Aorta (tissue), 5 donors: Measurements from ENCODE around the gene PTPN7. TPM values are rescaled to one million over a fixed set of nuclear protein-coding genes. Genes with fewer than 3 reads are reported as not detected.

Source experiments
- ATAC-seq: fragments of 200-7000 bp; cut with Tn5 transposase; one replicate; pipeline ENCODE4 v1.9.1; 2022; ENCODE audit warnings: moderate library complexity; ENCODE audit not compliant: low FRiP score
- DNase-seq, 2 donors: peaks; one replicate each; pipeline ENCODE4 v3.0.0-alpha.2; 2020
- H3K27ac ChIP-seq, 2 donors: one replicate each; pipeline ENCODE4 v1.5.1; 2013; ENCODE audit warnings: low read length in 2 of 2, mild to moderate bottlenecking in 2 of 2, moderate library complexity in 2 of 2, control low read depth in 1 of 2, inconsistent platforms in 1 of 2, low read depth in 1 of 2
- H3K27me3 ChIP-seq, 2 donors: one replicate each; pipeline ENCODE4 v1.6.1; 2013; ENCODE audit warnings: control low read depth in 1 of 2, low read length in 1 of 2, mild to moderate bottlenecking in 1 of 2, moderate library complexity in 1 of 2; ENCODE audit not compliant: insufficient read depth in 2 of 2, control insufficient read depth in 1 of 2
- H3K36me3 ChIP-seq, 2 donors: one replicate each; pipeline ENCODE4 v1.6.1; 2013; ENCODE audit warnings: control low read depth in 1 of 2, low read length in 1 of 2, mild to moderate bottlenecking in 1 of 2; ENCODE audit not compliant: insufficient read depth in 2 of 2, control insufficient read depth in 1 of 2
- H3K4me1 ChIP-seq, 2 donors: one replicate each; pipeline ENCODE4 v1.6.1; 2013; ENCODE audit warnings: low read length in 2 of 2, control low read depth in 1 of 2, mild to moderate bottlenecking in 1 of 2, moderate library complexity in 1 of 2; ENCODE audit not compliant: insufficient read depth in 2 of 2, control insufficient read depth in 1 of 2
- H3K4me3 ChIP-seq, 2 donors: one replicate each; pipeline ENCODE4 v1.5.1; 2013; ENCODE audit warnings: low read length in 2 of 2, control low read depth in 1 of 2, mild to moderate bottlenecking in 1 of 2
- H3K9me3 ChIP-seq: one replicate; pipeline ENCODE4 v1.6.1; 2013; ENCODE audit warnings: mild to moderate bottlenecking, low read length; ENCODE audit not compliant: control insufficient read depth
- WGBS, 2 donors: extraction: QIAGEN DNeasy Blood & Tissue Kit; methylation state at CpG; one replicate each; pipeline ENCODE4 v1.1.7; 2013; 5-methylcytosine and 5-hydroxymethylcytosine counted together
- intact Hi-C, 2 donors: fragments of 100-400 bp; cut with DNase I; formaldehyde crosslinking; loops; one replicate each; pipeline versions ENCODE4 v1.14.2 to v1.15.0; 2022
- polyA plus RNA-seq, 2 donors: library from polyadenylated mRNA; stranded (reverse); fragments of 200-250 nt; gene quantifications; one replicate each; pipeline ENCODE4 v1.2.3, GENCODE V29; 2013
- total RNA-seq, 2 donors: library from RNA; stranded (reverse); fragmentation: NEBNext Ultra II Directional; extraction: Animal tissue kit (Norgen Biotek cat#: 25700); gene quantifications; one replicate each; pipeline ENCODE4 v1.2.1, GENCODE V29; 2021
- donor health status: healthy with polysubstance abuse.
- donor health status: Bipolar disorder and iron deficiency.
- donor health status: DM: no; HTN: no; CAD: no.
- donor health status: DM: no; HTN: no; CAD: no.
- donor health status: DM: yes; HTN: yes; CAD: no.

Gene PTPN7
- total and polyA plus RNA-seq, 4 donors, result 0.33 to 5.7 (median 3.4) TPM

DNA sequence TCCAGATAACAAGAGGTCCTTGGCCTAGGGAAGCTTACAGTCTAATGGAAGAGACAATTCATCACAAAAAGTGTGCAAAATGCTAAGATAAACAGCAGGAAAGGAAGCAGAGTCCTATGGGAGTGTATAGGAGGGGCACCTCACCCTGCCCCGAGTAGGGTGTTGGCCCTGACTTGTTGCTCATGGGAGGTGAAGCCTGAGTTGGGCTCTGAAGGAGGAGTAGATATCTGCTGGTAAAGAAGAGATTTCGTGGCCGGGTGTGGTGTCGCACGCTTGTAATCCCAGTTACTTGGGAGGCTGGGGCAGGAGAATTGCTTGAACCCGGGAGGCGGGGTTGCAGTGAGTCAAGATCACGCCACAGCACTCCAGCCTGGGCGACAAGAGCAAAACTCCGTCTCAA is 56.3 kb downstream of the PTPN7 start:
- H3K27me3 ChIP-seq, result no peaks in the 10 kb centered on the region
- DNase-seq, result no peak
- no peak overlapping the region for H3K4me3 ChIP-seq
- WGBS, 2 donors, result 93 to 94% methylated on average over 10 of the region's 10 CpGs
- no peak for ATAC-seq
- H3K27ac ChIP-seq, result no peak overlapping the region
- intact Hi-C loops, result no loop called here
- no peaks in the 10 kb centered on the region for H3K36me3 ChIP-seq
- no peaks in the 10 kb centered on the region for H3K9me3 ChIP-seq
- H3K4me1 ChIP-seq, result no peaks in the 10 kb centered on the region

DNA sequence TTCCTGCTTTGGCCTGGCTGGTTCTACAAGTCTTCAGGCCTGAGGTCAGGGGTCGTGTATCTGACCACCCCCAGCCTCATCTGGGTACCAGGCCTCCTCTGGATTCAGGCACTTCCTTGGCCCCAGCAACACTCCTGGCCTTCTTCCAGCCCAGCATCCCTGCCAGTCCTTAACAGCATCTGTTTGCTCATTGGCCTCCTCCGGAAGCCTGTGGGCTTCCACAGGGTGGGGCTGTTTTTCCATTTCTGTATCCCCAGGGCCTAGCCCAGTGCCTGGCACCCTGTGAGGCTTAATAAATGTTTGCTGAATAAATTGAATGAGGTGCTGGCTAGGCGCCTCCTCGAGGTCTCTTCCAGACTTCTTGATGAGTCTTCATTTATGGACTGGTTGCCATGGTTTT is 59.2 kb downstream of the PTPN7 start:
- Histone ChIP-seq H3K9me3 (no peaks in the 10 kb centered on the region), H3K27ac (no peak overlapping the region), H3K4me1 (no peaks in the 10 kb centered on the region), H3K36me3 (no peaks in the 10 kb centered on the region), H3K4me3 (no peak overlapping the region), H3K27me3 (no peaks in the 10 kb centered on the region)
- intact Hi-C loops, result no loop called here
- no peak for DNase-seq
- ATAC-seq, result no peak
- 70 to 74% methylated on average over 4 of the region's 4 CpGs for WGBS, 2 donors

Other genes starting within 250 kb of the PTPN7 start
- 100 to 1,000 TPM; 347 to 469 TPM for gene LMOD1, start 214.1 kb downstream of the PTPN7 start, total RNA-seq
- gene LMOD1, start 214.1 kb downstream of the PTPN7 start, polyA plus RNA-seq, result 100 to 1,000 TPM; 368 to 601 TPM
- gene TIMM17A, start 205.1 kb downstream of the PTPN7 start, total RNA-seq, result 10 to 100 TPM; 29.2 to 48.8 TPM
- gene TIMM17A, start 205.1 kb downstream of the PTPN7 start, polyA plus RNA-seq, result 10 to 100 TPM; 34.4 to 77.4 TPM
- gene RNPEP, start 178.0 kb downstream of the PTPN7 start, total RNA-seq, result 10 to 100 TPM; 28.0 to 43.1 TPM
- 10 to 100 TPM; 29.1 to 31.6 TPM for gene RNPEP, start 178.0 kb downstream of the PTPN7 start, polyA plus RNA-seq
- under 1 TPM; 0.27 to 0.68 TPM for gene ELF3, start 150.0 kb downstream of the PTPN7 start, total RNA-seq
- 10 to 100 TPM in 1 of 2 donors, 1 to 10 TPM in 1; 2.3 to 50.6 TPM for gene ELF3, start 150.0 kb downstream of the PTPN7 start, polyA plus RNA-seq
- gene GPR37L1, start 37.7 kb downstream of the PTPN7 start, total RNA-seq, result under 1 TPM in 1 of 2 donors, not detected in 1; 0.06 TPM
- not detected for gene GPR37L1, start 37.7 kb downstream of the PTPN7 start, polyA plus RNA-seq
- gene ARL8A, start 15.9 kb downstream of the PTPN7 start, total RNA-seq, result 10 to 100 TPM; 66.3 to 87.7 TPM
- 10 to 100 TPM; 21.8 to 32.2 TPM for gene ARL8A, start 15.9 kb downstream of the PTPN7 start, polyA plus RNA-seq
- gene LGR6, start 33.2 kb upstream of the PTPN7 start, total RNA-seq, result 10 to 100 TPM; 31.7 to 35.6 TPM
- gene LGR6, start 33.2 kb upstream of the PTPN7 start, polyA plus RNA-seq, result 10 to 100 TPM; 11.6 to 67.8 TPM
- 1 to 10 TPM in 1 of 2 donors, under 1 TPM in 1; 0.75 to 1.0 TPM for gene UBE2T, start 181.3 kb upstream of the PTPN7 start, total RNA-seq
- 1 to 10 TPM; 1.8 to 3.5 TPM for gene UBE2T, start 181.3 kb upstream of the PTPN7 start, polyA plus RNA-seq
- 1,000 to 10,000 TPM in 1 of 2 donors, 100 to 1,000 TPM in 1; 595 to 1,102 TPM for gene PPP1R12B, start 188.1 kb upstream of the PTPN7 start, total RNA-seq
- 100 to 1,000 TPM; 102 to 197 TPM for gene PPP1R12B, start 188.1 kb upstream of the PTPN7 start, polyA plus RNA-seq